ENCODE data around the gene ETV7.

The ETV7 gene

GRCh38 chr6:36336208-36336710 is 51.2 kb downstream of the ETV7 start:
- no peak overlapping the region for H3K4me3 ChIP-seq (ENCODE audit: low read length)
- no peaks in the 10 kb centered on the region for H3K4me1 ChIP-seq (ENCODE audit: control insufficient read depth, insufficient read depth, low read length)
- H3K36me3 ChIP-seq (ENCODE audit: insufficient read depth, low read length): no peaks in the 10 kb centered on the region
- peaks cover 82% of the 10 kb centered on the region for H3K27me3 ChIP-seq (ENCODE audit: control insufficient read depth, insufficient read depth, low read length)
- no peak overlapping the region for H3K4me2 ChIP-seq (ENCODE audit: low read length)
- no peaks in the 10 kb centered on the region for H3K9me3 ChIP-seq (replicated peaks; ENCODE audit: low read length)
- H3K9ac ChIP-seq (ENCODE audit: low read depth, low read length): no peak overlapping the region

GRCh38 chr6:36335465-36336207 is 51.8 kb downstream of the ETV7 start:
- no peaks in the 10 kb centered on the region for H3K4me1 ChIP-seq (ENCODE audit: control insufficient read depth, insufficient read depth, low read length)
- no peaks in the 10 kb centered on the region for H3K36me3 ChIP-seq (ENCODE audit: insufficient read depth, low read length)
- no peak overlapping the region for H3K4me3 ChIP-seq (ENCODE audit: low read length)
- no peak overlapping the region for H3K4me2 ChIP-seq (ENCODE audit: low read length)
- no peak overlapping the region for H3K9ac ChIP-seq (ENCODE audit: low read depth, low read length)
- H3K9me3 ChIP-seq (replicated peaks; ENCODE audit: low read length): no peaks in the 10 kb centered on the region
- H3K27me3 ChIP-seq (ENCODE audit: control insufficient read depth, insufficient read depth, low read length): peaks cover 80% of the 10 kb centered on the region

DNA sequence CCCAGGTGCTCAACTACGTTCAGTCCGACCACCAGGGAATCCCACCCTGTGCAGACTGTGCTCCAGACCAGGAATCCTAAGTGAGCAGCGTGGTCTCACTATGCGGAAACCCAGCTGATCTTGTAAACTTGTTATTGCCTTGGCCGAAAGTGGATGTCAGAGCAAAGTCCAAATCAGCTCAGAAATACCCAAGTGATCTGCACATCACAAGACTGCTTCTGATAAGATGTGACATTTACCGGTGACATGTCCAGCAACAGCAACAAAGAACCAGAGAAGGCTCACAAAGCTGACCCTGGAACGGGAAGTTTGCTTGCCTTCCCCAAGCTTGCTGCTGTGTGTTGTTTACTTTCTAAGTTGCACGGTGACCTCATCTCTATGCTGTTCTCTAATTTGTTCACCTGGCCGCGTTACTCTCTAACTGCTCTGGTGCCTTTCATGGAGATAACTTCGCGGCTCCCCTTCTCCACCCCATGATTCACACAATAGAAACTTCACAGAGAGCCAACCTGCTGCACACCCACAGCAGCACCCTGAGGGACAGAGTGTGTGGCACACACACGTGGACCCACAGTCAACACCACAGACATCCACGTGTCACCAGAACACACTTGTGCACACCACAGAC is 52.5 kb downstream of the ETV7 start:
- Histone ChIP-seq H3K4me2 (ENCODE audit: low read length) (no peak overlapping the region), H3K4me3 (ENCODE audit: low read length) (no peak overlapping the region), H3K4me1 (ENCODE audit: control insufficient read depth, insufficient read depth, low read length) (no peaks in the 10 kb centered on the region), H3K36me3 (ENCODE audit: insufficient read depth, low read length) (no peaks in the 10 kb centered on the region), H3K9ac (ENCODE audit: low read depth, low read length) (no peak overlapping the region), H3K9me3 (replicated peaks; ENCODE audit: low read length) (no peaks in the 10 kb centered on the region), H3K27me3 (ENCODE audit: control insufficient read depth, insufficient read depth, low read length) (peaks cover 76% of the 10 kb centered on the region)

DNA sequence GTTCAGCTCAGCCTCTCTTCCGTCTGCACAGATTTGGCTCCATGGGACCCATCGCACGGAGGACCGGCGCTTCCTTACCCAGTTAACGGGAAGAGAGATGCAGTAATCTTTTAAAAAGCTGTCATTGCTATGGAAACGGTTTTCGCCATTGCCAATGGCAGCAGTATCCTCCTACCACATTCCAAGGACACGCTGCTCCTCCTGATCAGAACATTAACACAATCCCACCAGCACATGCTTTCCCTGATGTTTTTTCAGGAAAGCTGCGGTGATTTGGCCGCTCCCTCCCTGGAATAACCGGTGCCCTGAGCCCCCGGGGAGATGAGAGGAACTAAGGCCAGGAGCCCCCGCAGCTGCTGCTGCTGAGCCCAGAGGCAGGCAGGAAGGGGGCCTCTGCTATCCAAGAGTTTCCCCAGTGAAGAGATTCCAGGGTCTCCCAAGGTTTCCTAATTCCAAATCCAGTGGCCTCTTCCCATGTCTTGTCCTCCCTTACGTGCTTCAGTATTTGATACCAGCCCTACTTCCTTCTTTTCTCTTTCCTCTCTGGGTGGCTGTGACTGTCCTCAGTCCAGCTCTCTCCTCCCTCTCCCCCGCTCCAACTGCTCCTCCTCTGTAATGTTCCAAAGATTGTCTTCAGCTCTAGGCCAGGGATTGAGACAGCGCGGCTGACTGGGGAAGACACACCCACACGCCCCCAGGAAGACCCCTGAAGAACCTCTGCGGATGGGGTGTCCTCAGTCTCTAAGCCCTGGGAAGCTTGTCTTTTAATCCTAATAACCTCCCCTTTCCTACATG is 53.3 kb downstream of the ETV7 start:
- Histone ChIP-seq H3K9me3 (replicated peaks; ENCODE audit: low read length) (no peaks in the 10 kb centered on the region), H3K4me1 (ENCODE audit: control insufficient read depth, insufficient read depth, low read length) (no peaks in the 10 kb centered on the region), H3K36me3 (ENCODE audit: insufficient read depth, low read length) (no peaks in the 10 kb centered on the region), H3K27me3 (ENCODE audit: control insufficient read depth, insufficient read depth, low read length) (peaks cover 72% of the 10 kb centered on the region), H3K4me2 (ENCODE audit: low read length) (no peak overlapping the region), H3K9ac (ENCODE audit: low read depth, low read length) (no peak overlapping the region), H3K4me3 (ENCODE audit: low read length) (no peak overlapping the region)

DNA sequence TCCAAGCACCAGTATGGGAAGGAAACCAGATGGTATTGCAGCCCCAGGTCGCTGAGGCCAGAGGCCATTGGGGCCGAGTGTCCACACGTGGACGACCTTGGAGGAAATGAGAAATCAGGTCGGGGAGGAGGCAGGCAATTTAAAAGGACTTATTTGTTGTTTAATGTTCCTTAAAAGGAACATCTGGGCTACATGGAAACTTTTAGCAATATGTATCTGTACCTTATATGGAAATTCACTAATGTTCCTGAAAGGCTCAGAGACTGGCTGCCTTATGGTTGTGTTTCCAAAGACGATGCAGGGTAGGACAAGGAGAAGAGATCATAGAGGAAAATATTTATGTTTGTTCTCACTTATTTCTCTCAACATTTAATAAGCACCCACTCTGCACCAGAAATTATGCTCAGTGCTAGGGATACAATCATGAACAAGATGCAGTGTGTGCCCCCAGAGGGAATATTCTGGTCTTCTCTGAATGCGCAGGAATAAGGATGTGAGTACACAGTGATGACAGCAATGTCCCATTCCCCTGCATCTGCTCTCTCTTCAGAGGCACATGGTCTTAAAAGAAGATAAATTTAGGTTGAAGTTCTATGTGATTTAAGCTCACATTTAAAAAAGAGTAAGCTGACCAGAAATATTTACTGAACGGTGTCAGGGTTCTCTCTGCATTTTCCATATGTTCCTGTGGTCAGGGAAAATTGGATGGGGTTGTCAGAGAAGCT is 54.1 kb downstream of the ETV7 start:
- H3K4me3 ChIP-seq (ENCODE audit: low read length): no peak overlapping the region
- H3K9me3 ChIP-seq (replicated peaks; ENCODE audit: low read length): no peaks in the 10 kb centered on the region
- H3K4me1 ChIP-seq (ENCODE audit: control insufficient read depth, insufficient read depth, low read length): no peaks in the 10 kb centered on the region
- H3K36me3 ChIP-seq (ENCODE audit: insufficient read depth, low read length): no peaks in the 10 kb centered on the region
- no peak overlapping the region for H3K9ac ChIP-seq (ENCODE audit: low read depth, low read length)
- no peak overlapping the region for H3K4me2 ChIP-seq (ENCODE audit: low read length)
- peaks cover 73% of the 10 kb centered on the region for H3K27me3 ChIP-seq (ENCODE audit: control insufficient read depth, insufficient read depth, low read length)

- Histone ChIP-seq H3K4me2 (ENCODE audit: low read length) (no peak overlapping the region), H3K4me1 (ENCODE audit: control insufficient read depth, insufficient read depth, low read length) (no peaks in the 10 kb centered on the region), H3K4me3 (ENCODE audit: low read length) (no peak overlapping the region), H3K27me3 (ENCODE audit: control insufficient read depth, insufficient read depth, low read length) (peaks cover 80% of the 10 kb centered on the region), H3K9ac (ENCODE audit: low read depth, low read length) (no peak overlapping the region), H3K36me3 (ENCODE audit: insufficient read depth, low read length) (no peaks in the 10 kb centered on the region), H3K9me3 (replicated peaks; ENCODE audit: low read length) (no peaks in the 10 kb centered on the region)
These were observed 56.1 kb downstream of the ETV7 start for GRCh38 chr6:36331381-36331780.

- no peak overlapping the region for H3K4me2 ChIP-seq (ENCODE audit: low read length)
- no peak overlapping the region for H3K4me3 ChIP-seq (ENCODE audit: low read length)
- H3K9me3 ChIP-seq (replicated peaks; ENCODE audit: low read length): no peaks in the 10 kb centered on the region
- H3K27me3 ChIP-seq (ENCODE audit: control insufficient read depth, insufficient read depth, low read length): peaks cover 80% of the 10 kb centered on the region
- no peaks in the 10 kb centered on the region for H3K4me1 ChIP-seq (ENCODE audit: control insufficient read depth, insufficient read depth, low read length)
- H3K36me3 ChIP-seq (ENCODE audit: insufficient read depth, low read length): no peaks in the 10 kb centered on the region
- no peak overlapping the region for H3K9ac ChIP-seq (ENCODE audit: low read depth, low read length)
These were observed 57.1 kb downstream of the ETV7 start for GRCh38 chr6:36330366-36330765.

- peaks cover 80% of the 10 kb centered on the region for H3K27me3 ChIP-seq (ENCODE audit: control insufficient read depth, insufficient read depth, low read length)
- H3K4me2 ChIP-seq (ENCODE audit: low read length): no peak overlapping the region
- no peaks in the 10 kb centered on the region for H3K9me3 ChIP-seq (replicated peaks; ENCODE audit: low read length)
- H3K36me3 ChIP-seq (ENCODE audit: insufficient read depth, low read length): no peaks in the 10 kb centered on the region
- H3K9ac ChIP-seq (ENCODE audit: low read depth, low read length): no peak overlapping the region
- H3K4me1 ChIP-seq (ENCODE audit: control insufficient read depth, insufficient read depth, low read length): no peaks in the 10 kb centered on the region
- no peak overlapping the region for H3K4me3 ChIP-seq (ENCODE audit: low read length)
These were observed 57.6 kb downstream of the ETV7 start for GRCh38 chr6:36329798-36330291.

- Histone ChIP-seq H3K4me2 (ENCODE audit: low read length) (no peak overlapping the region), H3K36me3 (ENCODE audit: insufficient read depth, low read length) (no peaks in the 10 kb centered on the region), H3K4me3 (ENCODE audit: low read length) (no peak overlapping the region), H3K27me3 (ENCODE audit: control insufficient read depth, insufficient read depth, low read length) (peaks cover 70% of the 10 kb centered on the region), H3K9ac (ENCODE audit: low read depth, low read length) (no peak overlapping the region), H3K4me1 (ENCODE audit: control insufficient read depth, insufficient read depth, low read length) (no peaks in the 10 kb centered on the region), H3K9me3 (replicated peaks; ENCODE audit: low read length) (no peaks in the 10 kb centered on the region)
These were observed 58.9 kb downstream of the ETV7 start for GRCh38 chr6:36328600-36328999.

GRCh38 chr6:36327919-36328236 is 59.6 kb downstream of the ETV7 start:
- Histone ChIP-seq H3K9ac (ENCODE audit: low read depth, low read length) (no peak overlapping the region), H3K27me3 (ENCODE audit: control insufficient read depth, insufficient read depth, low read length) (peaks cover 63% of the 10 kb centered on the region), H3K4me3 (ENCODE audit: low read length) (no peak overlapping the region), H3K36me3 (ENCODE audit: insufficient read depth, low read length) (no peaks in the 10 kb centered on the region), H3K4me1 (ENCODE audit: control insufficient read depth, insufficient read depth, low read length) (no peaks in the 10 kb centered on the region), H3K4me2 (ENCODE audit: low read length) (no peak overlapping the region), H3K9me3 (replicated peaks; ENCODE audit: low read length) (no peaks in the 10 kb centered on the region)

Measured in skeletal muscle satellite cell (primary cell).